ENCODE results near the gene CNIH1.

The CNIH1 gene

DNA sequence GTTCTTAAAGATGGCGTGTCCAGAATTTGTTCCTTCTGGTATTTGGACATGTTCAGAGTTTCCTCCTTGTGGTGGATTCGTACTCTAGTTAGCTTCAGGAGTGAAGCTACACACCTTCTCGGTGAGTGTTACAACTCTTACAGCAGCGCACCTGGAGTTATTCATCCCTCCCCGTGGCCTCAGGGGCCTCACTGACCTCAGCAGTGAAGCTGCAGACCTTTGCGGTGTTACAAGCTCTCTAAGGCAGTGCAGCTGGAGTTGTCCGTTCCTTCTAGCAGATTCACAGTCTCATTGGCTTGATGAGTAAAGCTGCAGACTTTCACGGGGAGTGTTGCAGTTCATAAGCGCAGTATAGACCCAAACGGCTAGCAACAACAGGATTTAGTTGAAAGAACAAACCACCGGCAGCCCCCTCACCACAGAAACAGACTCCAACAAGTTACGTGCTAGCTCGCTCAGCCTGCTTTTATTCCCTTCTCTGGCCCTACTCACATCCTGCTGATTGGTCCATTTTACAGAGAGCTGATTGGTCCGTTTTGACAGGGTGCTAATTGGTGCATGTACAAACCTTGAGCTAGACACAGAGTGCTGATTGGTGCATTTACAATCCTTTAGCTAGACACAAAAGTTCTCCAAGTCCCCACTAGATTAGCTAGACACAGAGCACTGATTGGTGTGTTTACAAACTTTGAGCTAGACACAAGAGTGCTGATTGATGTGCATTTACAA lies 48.9 kb downstream of the CNIH1 start:
- Histone ChIP-seq H3K4me3 (ENCODE audit: low read length in 2 of 2) (no peak overlapping the region), H3K27ac (replicated peaks; ENCODE audit: low read length) (no peak overlapping the region), H3K36me3 (replicated peaks in 1 of 2; ENCODE audit: control insufficient read depth in 2 of 2, insufficient read depth in 2 of 2, low read length in 2 of 2) (no peaks in the 10 kb centered on the region), H2BK15ac (ENCODE audit: low read length) (no peak overlapping the region), H3K23ac (ENCODE audit: low read depth, low read length, poor library complexity) (no peak overlapping the region), H2AFZ (ENCODE audit: low read length) (peak overlapping the region; percentile 54), H3K18ac (ENCODE audit: low read length) (no peak overlapping the region), H3K4ac (ENCODE audit: low read length) (no peak overlapping the region), H3K79me1 (ENCODE audit: low read depth, low read length) (peaks cover 4% of the 10 kb centered on the region), H2BK12ac (ENCODE audit: low read length) (no peak overlapping the region), H3K27me3 (ENCODE audit: control insufficient read depth in 3 of 3, insufficient read depth in 3 of 3, low read depth in 1 of 3, low read length in 3 of 3) (no peaks in the 10 kb centered on the region), H3K9me3 (replicated peaks in 1 of 2; ENCODE audit: control insufficient read depth in 2 of 2, insufficient read depth in 1 of 2, low read depth in 1 of 2, low read length in 2 of 2) (peaks cover 0 to 7% of the 10 kb centered on the region in 2 donors), H3K4me2 (ENCODE audit: insufficient read depth, low read length, poor library complexity, severe bottlenecking) (no peak overlapping the region), H2AK5ac (ENCODE audit: low read depth, low read length) (no peak overlapping the region), H3K4me1 (ENCODE audit: control insufficient read depth in 2 of 2, insufficient read depth in 1 of 2, low read depth in 1 of 2, low read length in 2 of 2) (peaks cover 2% of the 10 kb centered on the region in 2 donors), H2BK5ac (ENCODE audit: low read length) (no peak overlapping the region), H3K9ac (ENCODE audit: low read depth, low read length, poor library complexity) (no peak overlapping the region), H4K91ac (ENCODE audit: low read depth, low read length, poor library complexity) (no peak overlapping the region), H2BK120ac (ENCODE audit: low read depth, low read length) (no peak overlapping the region), H4K8ac (ENCODE audit: low read depth, low read length) (no peak overlapping the region), H3K14ac (ENCODE audit: low read length) (no peak overlapping the region)
- no CpG with 5 or more reads among the region's 14 CpGs for WGBS, 2 donors (ENCODE audit: extremely low coverage in 2 of 2, insufficient read length in 2 of 2, insufficient replicate concordance in 1 of 2)
- DNase-seq (ENCODE audit: low spot score), result no peak

DNA sequence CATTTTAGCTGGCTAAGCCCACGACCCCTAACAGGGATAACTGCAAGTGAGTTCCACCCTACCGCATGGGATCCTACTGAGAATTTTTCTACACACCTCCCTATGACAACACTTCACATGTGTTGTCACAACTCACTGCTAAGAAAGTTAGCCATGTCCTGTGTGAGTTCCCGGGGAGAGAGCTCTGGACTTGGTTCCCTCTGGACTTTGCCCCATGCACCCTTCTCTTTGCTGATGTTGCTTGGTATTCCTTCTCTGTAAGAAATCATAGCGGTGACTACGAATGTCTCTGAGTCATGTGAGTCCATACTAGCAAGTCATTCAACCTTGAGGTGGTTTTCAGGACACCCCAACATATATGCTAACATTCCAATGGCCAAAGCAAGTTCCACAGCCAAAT lies 53.8 kb downstream of the CNIH1 start:
- Histone ChIP-seq H3K9ac (ENCODE audit: low read depth, low read length, poor library complexity) (no peak overlapping the region), H2BK12ac (ENCODE audit: low read length) (no peak overlapping the region), H3K36me3 (replicated peaks in 1 of 2; ENCODE audit: control insufficient read depth in 2 of 2, insufficient read depth in 2 of 2, low read length in 2 of 2) (no peaks in the 10 kb centered on the region), H3K9me3 (replicated peaks in 1 of 2; ENCODE audit: control insufficient read depth in 2 of 2, insufficient read depth in 1 of 2, low read depth in 1 of 2, low read length in 2 of 2) (no peaks in the 10 kb centered on the region), H3K27me3 (ENCODE audit: control insufficient read depth in 3 of 3, insufficient read depth in 3 of 3, low read depth in 1 of 3, low read length in 3 of 3) (peaks cover 0 to 6% (median 0%) of the 10 kb centered on the region in 3 experiments), H2BK120ac (ENCODE audit: low read depth, low read length) (no peak overlapping the region), H3K18ac (ENCODE audit: low read length) (no peak overlapping the region), H2AFZ (ENCODE audit: low read length) (no peak overlapping the region), H3K4me1 (ENCODE audit: control insufficient read depth in 2 of 2, insufficient read depth in 1 of 2, low read depth in 1 of 2, low read length in 2 of 2) (peaks cover 5 to 13% of the 10 kb centered on the region in 2 donors), H2AK5ac (ENCODE audit: low read depth, low read length) (no peak overlapping the region), H4K91ac (ENCODE audit: low read depth, low read length, poor library complexity) (no peak overlapping the region), H4K8ac (ENCODE audit: low read depth, low read length) (no peak overlapping the region), H2BK15ac (ENCODE audit: low read length) (no peak overlapping the region), H3K14ac (ENCODE audit: low read length) (no peak overlapping the region), H3K4me3 (ENCODE audit: low read length in 2 of 2) (no peak overlapping the region), H3K27ac (replicated peaks; ENCODE audit: low read length) (no peak overlapping the region), H2BK5ac (ENCODE audit: low read length) (no peak overlapping the region), H3K23ac (ENCODE audit: low read depth, low read length, poor library complexity) (no peak overlapping the region), H3K4me2 (ENCODE audit: insufficient read depth, low read length, poor library complexity, severe bottlenecking) (no peak overlapping the region), H3K79me1 (ENCODE audit: low read depth, low read length) (no peaks in the 10 kb centered on the region), H3K4ac (ENCODE audit: low read length) (no peak overlapping the region)
- no peak for DNase-seq (ENCODE audit: low spot score)
- no CpG with 5 or more reads among the region's 5 CpGs for WGBS, 2 donors (ENCODE audit: extremely low coverage in 2 of 2, insufficient read length in 2 of 2, insufficient replicate concordance in 1 of 2)

DNA sequence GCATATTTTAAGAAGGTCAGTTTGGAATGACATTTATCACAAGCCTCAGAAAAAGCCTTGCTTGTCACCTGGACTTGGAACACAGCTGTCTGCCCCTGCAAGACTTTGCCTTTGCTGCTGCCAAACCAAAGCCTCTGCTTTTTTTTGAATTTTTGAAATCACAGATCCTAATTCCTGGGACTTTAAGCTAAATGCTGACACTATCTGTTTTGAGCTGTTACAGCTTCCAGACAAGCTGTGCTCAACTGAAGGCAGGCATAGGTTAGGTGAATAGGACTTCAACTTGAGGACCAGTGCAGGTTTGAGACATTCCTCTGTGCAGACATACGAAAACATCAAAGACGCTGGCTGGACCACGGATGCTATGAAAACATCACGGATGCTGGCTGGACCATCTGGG lies 55.6 kb downstream of the CNIH1 start:
- Histone ChIP-seq H2BK15ac (ENCODE audit: low read length) (no peak overlapping the region), H2BK5ac (ENCODE audit: low read length) (no peak overlapping the region), H4K8ac (ENCODE audit: low read depth, low read length) (no peak overlapping the region), H3K27ac (replicated peaks; ENCODE audit: low read length) (no peak overlapping the region), H3K79me1 (ENCODE audit: low read depth, low read length) (no peaks in the 10 kb centered on the region), H3K23ac (ENCODE audit: low read depth, low read length, poor library complexity) (no peak overlapping the region), H2BK120ac (ENCODE audit: low read depth, low read length) (no peak overlapping the region), H2AK5ac (ENCODE audit: low read depth, low read length) (no peak overlapping the region), H3K9me3 (replicated peaks in 1 of 2; ENCODE audit: control insufficient read depth in 2 of 2, insufficient read depth in 1 of 2, low read depth in 1 of 2, low read length in 2 of 2) (no peaks in the 10 kb centered on the region), H2BK12ac (ENCODE audit: low read length) (no peak overlapping the region), H3K4me1 (ENCODE audit: control insufficient read depth in 2 of 2, insufficient read depth in 1 of 2, low read depth in 1 of 2, low read length in 2 of 2) (peaks cover 5 to 17% of the 10 kb centered on the region in 2 donors), H3K27me3 (ENCODE audit: control insufficient read depth in 3 of 3, insufficient read depth in 3 of 3, low read depth in 1 of 3, low read length in 3 of 3) (peaks cover 0 to 6% (median 0%) of the 10 kb centered on the region in 3 experiments), H3K36me3 (replicated peaks in 1 of 2; ENCODE audit: control insufficient read depth in 2 of 2, insufficient read depth in 2 of 2, low read length in 2 of 2) (no peaks in the 10 kb centered on the region), H3K9ac (ENCODE audit: low read depth, low read length, poor library complexity) (no peak overlapping the region), H3K14ac (ENCODE audit: low read length) (no peak overlapping the region), H4K91ac (ENCODE audit: low read depth, low read length, poor library complexity) (no peak overlapping the region), H2AFZ (ENCODE audit: low read length) (no peak overlapping the region), H3K4ac (ENCODE audit: low read length) (no peak overlapping the region), H3K18ac (ENCODE audit: low read length) (no peak overlapping the region), H3K4me2 (ENCODE audit: insufficient read depth, low read length, poor library complexity, severe bottlenecking) (no peak overlapping the region), H3K4me3 (ENCODE audit: low read length in 2 of 2) (no peak overlapping the region)
- no peak for DNase-seq (ENCODE audit: low spot score)
- no CpG with 5 or more reads among the region's 4 CpGs for WGBS, 2 donors (ENCODE audit: extremely low coverage in 2 of 2, insufficient read length in 2 of 2, insufficient replicate concordance in 1 of 2)

DNA sequence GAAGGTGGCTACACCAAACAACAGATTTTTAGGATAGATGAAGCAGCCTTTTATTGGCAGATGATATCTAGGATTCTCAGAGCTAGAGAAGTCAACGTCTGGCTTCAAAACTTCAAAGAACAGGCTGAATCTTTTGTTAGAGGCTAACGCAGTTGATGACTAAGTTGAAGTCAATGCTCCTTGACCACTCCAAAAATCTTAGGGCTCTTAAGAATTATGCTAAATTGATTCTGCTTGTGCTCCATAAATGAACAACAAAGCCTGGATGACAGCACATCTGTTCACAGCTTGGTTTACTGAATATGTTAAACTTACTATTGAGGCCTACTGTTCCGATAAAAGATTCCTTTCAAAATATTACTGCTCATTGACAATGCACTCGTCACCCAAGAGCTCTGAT lies 57.3 kb downstream of the CNIH1 start:
- Histone ChIP-seq H3K27ac (replicated peaks; ENCODE audit: low read length) (no peak overlapping the region), H2BK5ac (ENCODE audit: low read length) (no peak overlapping the region), H3K79me1 (ENCODE audit: low read depth, low read length) (no peaks in the 10 kb centered on the region), H3K18ac (ENCODE audit: low read length) (no peak overlapping the region), H3K36me3 (replicated peaks in 1 of 2; ENCODE audit: control insufficient read depth in 2 of 2, insufficient read depth in 2 of 2, low read length in 2 of 2) (no peaks in the 10 kb centered on the region), H2BK15ac (ENCODE audit: low read length) (no peak overlapping the region), H3K27me3 (ENCODE audit: control insufficient read depth in 3 of 3, insufficient read depth in 3 of 3, low read depth in 1 of 3, low read length in 3 of 3) (peaks cover 0 to 6% (median 0%) of the 10 kb centered on the region in 3 experiments), H2BK120ac (ENCODE audit: low read depth, low read length) (no peak overlapping the region), H3K23ac (ENCODE audit: low read depth, low read length, poor library complexity) (no peak overlapping the region), H3K14ac (ENCODE audit: low read length) (no peak overlapping the region), H3K4ac (ENCODE audit: low read length) (no peak overlapping the region), H3K9me3 (replicated peaks in 1 of 2; ENCODE audit: control insufficient read depth in 2 of 2, insufficient read depth in 1 of 2, low read depth in 1 of 2, low read length in 2 of 2) (no peaks in the 10 kb centered on the region), H2AFZ (ENCODE audit: low read length) (no peak overlapping the region), H3K4me3 (ENCODE audit: low read length in 2 of 2) (no peak overlapping the region), H3K9ac (ENCODE audit: low read depth, low read length, poor library complexity) (no peak overlapping the region), H3K4me1 (ENCODE audit: control insufficient read depth in 2 of 2, insufficient read depth in 1 of 2, low read depth in 1 of 2, low read length in 2 of 2) (peaks cover 5 to 17% of the 10 kb centered on the region in 2 donors), H2BK12ac (ENCODE audit: low read length) (no peak overlapping the region), H4K8ac (ENCODE audit: low read depth, low read length) (no peak overlapping the region), H4K91ac (ENCODE audit: low read depth, low read length, poor library complexity) (no peak overlapping the region), H2AK5ac (ENCODE audit: low read depth, low read length) (no peak overlapping the region), H3K4me2 (ENCODE audit: insufficient read depth, low read length, poor library complexity, severe bottlenecking) (no peak overlapping the region)
- DNase-seq (ENCODE audit: low spot score), result no peak
- WGBS, 2 donors (ENCODE audit: extremely low coverage in 2 of 2, insufficient read length in 2 of 2, insufficient replicate concordance in 1 of 2), result no CpG with 5 or more reads among the region's 4 CpGs
